ENCODE data around the gene EGF.

Gene EGF

DNA sequence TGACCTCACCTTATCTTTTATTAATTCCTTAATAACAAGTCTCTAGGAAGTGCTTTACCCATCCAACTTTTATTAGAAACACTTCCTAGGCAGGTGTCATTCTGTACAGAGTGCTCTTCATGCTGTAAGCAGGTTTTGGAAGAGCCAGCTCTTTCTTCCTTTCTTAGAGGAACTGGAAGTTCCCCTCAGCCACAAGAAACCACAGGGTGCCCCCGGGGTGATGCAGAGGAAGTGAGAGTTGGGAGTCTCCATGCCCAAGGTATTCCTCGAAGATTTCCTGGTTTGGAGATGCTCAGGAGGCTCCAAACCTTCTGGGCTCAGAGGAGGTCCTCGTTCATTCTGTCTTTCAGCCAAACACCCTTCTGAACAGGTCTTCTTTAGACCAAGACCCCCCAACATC is 83.8 kb downstream of the EGF start:
- no peak for DNase-seq (ENCODE audit: low read depth in 2 of 2)

DNA sequence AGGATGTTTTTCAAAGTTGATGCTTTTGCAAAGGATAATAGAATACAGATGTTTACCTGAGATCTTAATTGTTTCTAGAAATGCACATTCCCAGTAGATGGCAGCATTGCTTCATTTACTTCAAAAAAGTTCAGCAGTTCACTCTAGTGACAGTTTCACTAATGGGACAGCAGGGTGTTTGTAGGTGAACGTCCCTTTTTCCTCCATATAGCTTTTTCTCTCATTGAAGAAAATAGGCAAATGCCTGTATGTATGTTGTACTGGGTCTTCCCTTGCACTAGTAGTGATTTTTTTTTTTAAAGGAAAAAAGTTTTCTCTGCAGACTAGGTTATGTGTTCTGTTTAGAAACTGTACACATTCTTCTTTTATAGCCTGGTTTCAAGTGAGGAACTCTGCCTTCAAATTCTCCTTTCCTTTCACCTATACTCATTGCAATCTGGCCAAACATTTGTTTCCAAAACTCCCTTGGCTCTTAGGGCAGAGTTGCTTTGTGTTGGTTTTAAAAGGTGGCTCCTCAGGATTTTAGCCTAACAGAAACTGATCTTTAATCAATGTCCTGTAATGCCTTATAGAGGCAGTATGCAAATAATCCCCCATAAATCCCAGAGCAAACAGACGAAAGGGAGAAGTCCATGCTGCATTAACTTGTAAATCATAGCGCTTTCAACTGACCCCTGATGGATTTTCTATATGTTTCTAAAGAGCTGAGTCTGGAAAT is 86.3 kb downstream of the EGF start:
- DNase-seq (ENCODE audit: low read depth in 2 of 2): no peak

DNA sequence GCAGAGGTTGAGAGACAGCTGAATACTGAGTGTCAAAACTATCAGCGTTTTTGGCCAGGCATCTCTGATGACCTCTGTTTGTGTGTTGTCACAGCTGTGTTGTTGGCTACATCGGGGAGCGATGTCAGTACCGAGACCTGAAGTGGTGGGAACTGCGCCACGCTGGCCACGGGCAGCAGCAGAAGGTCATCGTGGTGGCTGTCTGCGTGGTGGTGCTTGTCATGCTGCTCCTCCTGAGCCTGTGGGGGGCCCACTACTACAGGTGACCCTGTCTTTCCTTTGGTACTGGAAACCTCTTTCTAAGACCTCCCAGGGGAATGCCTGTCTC is 86.9 kb downstream of the EGF start:
- no peak for DNase-seq (ENCODE audit: low read depth in 2 of 2)

DNA sequence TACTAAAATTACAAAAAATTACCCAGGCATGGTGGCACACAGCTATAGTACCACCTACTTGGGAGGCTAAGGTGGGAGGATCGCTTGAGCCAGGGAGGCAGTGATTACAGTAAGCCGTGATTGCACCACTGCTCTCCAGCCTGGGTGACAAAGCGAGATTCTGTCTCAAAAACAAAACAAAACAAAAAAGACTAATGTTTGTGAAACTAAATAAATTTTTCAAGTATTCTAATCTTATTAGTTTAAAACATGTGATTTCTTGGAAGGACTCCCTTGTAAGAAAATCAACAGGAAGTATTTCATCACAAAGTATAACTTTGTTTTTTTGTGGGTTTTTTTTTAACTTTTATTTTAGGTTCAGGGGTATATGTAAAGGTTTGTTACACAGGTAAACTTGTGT is 89.6 kb downstream of the EGF start:
- no peak for DNase-seq (ENCODE audit: low read depth in 2 of 2)

DNA sequence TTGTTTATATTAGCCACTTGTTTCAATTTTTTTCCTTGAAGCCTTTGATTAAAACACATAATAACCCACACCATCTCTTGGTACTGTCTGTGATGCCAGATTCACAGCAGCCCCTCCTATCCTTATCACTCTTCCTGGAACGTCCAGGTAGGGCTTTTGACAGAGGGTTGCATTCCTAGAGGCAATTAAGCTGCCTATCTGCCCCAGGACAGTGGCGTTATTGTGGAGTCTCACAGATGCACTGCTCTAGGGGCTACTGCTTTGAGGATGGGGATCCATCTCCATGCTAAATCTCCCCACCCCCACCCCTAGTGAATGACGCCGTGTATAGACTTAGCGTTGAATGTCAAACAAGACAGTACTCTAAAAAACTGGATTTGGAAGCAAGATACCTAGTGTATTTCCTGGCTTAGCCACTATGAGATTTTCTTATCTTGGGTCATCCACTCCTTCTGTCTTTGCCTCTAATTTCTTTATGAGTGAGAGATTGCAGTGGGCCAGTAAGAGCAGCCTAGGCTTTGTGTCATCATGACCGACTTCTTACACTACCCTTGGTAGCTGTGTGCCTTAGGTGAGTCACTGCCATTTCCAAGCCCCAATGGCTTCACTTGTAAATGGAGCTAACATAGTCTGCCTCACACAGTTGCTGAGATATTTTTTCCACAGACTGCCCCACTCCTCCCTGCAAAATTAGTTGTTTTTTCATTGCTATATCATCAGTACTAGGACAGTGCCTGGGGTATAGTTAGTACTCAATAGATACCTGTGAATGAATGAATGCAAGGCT is 90.9 kb downstream of the EGF start:
- no peak for DNase-seq (ENCODE audit: low read depth in 2 of 2)

DNA sequence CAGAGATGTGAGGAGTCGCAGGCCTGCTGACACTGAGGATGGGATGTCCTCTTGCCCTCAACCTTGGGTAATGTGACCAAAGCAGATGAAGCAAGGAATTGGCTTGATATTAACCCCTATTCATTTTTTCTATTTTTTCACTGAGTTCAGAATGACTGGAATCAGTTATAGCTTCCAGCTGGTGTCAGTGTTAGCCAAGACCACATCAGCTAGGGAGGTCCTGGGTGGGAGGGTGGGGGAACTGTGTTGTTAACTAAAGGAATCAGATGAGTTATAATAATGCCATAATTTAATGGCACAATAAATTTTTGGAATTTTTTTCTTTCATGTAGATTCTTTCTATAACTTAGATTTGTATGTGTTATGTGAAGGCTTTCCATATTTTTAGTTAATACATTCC is 91.9 kb downstream of the EGF start:
- DNase-seq (ENCODE audit: low read depth in 2 of 2): no peak

DNA sequence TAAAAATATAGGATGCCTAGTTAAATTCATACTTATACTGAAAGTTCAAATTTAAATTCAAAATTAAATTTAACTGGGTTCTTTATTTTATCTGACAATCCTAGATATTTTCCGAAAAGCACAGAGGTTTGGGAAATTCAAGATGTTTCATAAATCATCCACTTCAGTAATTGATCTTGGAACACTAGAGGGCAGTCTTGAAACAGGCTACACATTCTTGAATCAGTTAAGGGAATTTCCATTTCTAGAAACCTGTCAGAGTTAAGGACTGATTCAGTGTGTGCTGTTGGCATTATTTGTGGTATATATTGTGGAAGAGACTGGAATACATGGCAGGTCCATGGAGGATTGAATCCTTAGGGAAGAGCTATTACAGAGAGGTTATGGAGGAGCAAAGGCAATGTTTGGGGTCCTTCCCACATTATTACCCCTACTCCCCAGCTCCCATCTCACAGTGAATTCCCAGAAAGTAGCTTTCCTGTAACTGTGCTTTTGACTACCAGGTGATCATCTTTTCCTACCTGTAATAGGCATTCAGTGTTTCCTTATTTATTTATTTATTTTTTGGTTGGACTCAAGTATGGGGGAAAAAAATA is 92.9 kb downstream of the EGF start:
- no peak for DNase-seq (ENCODE audit: low read depth in 2 of 2)

DNA sequence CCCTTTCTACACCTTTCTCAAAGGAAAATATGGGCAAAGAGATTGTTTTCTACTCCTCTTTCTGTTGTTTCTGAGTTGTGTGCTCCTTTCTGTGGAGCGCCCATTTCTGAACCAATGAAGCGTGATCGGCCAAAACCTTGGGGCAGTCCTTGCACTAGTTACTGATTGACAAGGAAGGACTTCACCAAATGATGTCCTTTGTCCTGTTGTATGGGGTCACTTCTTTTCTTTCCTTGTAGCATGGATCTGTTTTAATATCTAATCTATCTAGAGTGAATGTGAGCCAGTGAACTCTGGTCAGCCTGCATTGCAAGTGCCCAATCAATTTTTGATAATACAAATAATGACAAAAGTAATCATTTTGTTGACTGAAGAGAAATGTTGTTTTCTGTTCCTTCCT is 94.5 kb downstream of the EGF start:
- no peak for DNase-seq (ENCODE audit: low read depth in 2 of 2)

DNA sequence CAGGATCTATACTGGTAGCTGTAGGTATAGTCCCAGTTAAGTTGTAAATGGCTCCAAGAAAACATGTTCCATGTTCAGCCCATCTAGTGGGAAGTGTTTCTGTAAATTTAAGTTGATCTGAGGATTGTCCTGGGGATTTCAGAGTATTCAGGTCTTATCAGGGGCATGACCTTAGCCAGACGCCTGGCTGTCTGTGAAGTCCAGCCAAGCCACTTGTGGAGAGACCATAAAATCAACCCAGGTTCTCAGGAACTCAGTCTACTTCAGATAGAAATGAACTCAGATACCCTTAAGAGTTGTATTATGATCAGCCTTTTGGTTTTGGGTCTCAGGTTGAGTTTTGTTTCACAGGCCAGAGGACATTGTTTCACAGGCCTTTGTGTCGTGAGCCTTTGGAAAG is 95.9 kb downstream of the EGF start:
- DNase-seq (ENCODE audit: low read depth in 2 of 2): no peak

DNA sequence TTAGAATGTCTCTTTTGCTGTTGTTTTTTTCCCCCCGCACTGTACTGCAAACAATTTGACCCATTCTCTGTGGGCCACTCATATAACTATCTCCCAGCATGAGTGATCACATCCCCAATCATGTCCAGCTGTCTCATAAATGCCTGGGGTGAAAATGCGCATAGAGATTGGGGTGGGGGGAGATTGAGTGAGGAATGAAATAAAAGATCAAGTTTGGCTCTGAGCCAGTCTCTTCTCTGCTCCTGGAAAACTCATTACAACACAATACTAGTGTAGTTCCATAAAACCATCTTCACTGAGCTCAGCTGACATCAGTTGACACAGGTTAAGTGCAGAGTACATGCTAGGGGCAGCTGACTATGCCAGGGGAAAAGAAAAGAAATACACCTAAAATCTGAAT is 96.9 kb downstream of the EGF start:
- no peak for DNase-seq (ENCODE audit: low read depth in 2 of 2)

DNA sequence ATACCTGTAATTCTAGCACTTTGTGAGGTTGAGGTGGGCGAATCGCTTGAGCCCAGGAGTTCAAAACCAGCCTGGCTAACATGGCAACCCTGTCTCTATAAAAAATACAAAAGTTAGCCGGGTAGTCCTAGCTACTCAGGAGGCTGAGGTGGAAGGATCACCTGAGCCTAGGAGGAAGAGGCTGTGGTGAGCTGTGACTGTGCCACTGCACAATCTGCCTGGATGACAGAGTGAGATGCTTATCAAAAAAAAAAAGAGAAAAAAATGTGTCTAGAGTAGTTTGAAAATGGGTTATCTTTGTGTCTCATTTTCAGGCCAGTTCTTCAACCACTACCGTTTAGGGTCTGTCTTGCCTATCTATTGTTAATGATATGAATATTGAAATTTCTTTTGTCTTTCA is 98.1 kb downstream of the EGF start:
- DNase-seq (ENCODE audit: low read depth in 2 of 2): no peak

DNA sequence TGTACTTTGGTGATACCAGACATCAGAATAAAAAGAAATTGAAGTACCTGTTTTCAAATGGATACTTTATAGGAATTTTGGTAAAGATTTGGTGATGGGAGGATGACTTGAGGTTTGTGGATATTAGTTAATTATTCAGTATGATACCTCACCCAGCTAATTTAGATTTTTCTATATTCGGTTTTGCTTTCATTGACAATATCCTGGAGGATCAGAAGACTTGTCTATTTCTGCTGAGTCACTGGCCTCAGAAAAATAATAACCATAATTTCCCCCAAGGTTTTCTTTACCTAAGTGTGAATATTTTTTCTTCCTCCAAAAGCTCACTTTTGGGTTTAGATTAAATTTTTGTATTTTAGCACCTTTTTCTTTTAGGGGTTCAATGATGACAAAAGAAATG is 100.2 kb downstream of the EGF start:
- no peak for DNase-seq (ENCODE audit: low read depth in 2 of 2)

DNA sequence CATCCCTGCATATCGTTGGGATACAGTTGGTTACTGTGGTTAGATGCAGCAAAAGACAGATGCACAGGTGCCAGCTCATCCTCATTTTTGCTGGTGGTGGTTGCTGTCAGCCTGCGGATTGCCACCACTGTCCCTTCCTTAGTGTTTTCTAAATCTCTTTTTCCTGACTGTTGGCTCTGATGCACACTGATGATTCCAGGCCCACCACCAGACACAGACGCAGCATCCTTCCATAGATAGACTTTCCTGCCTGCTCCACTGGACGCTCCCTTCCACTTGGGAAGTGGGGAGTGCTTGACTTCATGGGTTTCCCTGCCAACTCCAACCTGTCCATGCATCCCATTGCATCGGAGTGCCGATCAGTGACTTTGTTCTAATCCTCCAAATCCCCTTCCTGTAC is 101.5 kb downstream of the EGF start:
- no peak for DNase-seq (ENCODE audit: low read depth in 2 of 2)

DNA sequence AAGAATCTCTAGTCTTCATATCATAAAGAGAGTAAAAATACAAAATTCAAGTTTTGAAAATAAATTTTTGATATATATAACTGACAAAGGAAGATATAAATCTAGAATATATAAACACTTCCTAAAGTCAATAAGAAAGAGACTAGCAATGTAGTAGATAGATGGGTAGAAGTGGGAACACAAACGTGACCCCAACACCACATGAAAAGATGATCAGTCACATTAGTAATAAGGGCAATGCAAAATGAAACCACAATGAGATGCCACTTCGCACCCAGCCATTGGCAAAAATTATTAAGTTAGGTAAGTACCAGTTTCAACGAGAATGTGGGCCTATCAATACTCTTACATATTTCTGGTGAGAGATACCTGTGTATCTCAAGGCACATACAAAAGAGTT is 106.5 kb downstream of the EGF start:
- no peak for DNase-seq (ENCODE audit: low read depth in 2 of 2)

DNA sequence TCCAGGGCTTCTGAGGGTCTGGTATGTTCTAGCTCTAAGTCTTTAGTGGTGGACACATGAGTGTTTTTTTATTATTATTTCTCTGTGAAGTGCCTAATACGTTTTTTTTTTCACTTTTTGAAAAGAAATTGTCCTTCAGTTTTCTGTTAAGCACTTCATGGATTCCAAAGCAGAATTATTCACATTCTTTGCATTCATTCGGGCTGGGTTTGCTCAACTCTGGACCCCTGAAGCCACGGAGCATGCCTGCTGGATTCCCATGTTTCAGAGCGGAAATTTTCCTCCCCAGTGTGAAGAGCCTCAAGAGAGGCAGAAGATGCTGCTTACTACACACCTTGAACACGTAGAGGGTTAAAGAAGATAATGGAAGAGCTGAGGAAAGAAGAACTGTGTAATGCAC is 107.5 kb downstream of the EGF start:
- no peak for DNase-seq (ENCODE audit: low read depth in 2 of 2)

DNA sequence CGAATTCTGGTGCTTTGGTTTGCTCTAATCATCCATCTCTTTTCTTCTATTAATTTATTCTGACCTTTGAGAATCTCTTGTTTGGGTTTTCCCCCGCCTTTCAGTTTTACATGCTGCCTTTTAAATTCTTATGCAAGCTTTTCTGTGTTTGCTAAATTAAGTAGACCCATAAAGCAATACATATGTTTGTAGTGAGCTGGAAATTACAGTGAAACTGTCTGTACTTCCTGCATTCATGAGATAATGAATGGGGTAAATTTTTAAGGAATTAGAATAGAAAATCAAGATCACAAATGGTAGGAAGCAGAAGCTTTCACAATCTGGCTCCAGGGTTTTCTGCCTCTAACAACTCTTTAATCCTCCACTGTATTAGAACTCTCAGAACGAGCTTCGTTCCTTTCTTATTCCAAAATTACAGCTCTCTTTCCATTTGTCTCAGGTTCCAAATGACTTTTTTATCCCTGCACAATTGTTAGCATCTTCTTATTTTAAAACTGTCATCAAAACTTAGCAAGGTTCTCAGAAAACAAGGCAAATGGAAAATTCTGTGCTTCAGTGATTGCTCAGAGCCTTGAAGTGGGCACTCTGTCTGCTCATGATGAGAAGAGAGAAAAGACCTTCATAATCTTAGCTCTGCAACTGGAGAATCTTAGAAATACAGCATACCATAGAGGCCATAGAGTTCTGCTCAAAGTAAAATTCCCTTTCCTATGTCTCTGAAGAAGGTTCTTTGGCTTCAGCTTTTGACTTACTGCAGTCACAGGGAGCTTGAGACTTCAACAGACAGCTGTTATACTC is 108.2 kb downstream of the EGF start:
- no peak for DNase-seq (ENCODE audit: low read depth in 2 of 2)

DNA sequence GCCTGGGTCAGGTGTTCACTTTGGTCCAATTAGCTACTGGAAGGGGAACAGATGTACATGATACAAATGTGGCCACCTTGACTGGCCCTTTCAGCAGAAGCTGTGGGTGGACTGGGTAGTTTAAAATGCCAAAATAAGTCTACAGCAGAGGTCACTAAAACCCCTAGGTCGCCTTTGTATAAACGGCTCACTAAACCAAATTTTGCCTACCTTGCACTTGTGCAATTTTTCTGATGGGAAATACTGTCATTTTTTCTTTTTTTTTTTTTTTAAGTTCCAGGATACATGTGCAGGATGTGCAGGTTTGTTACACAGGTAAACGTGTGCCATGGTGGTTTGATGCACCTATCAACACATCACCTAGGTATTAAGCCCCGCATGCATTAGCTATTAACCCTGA is 109.8 kb downstream of the EGF start:
- no peak for DNase-seq (ENCODE audit: low read depth in 2 of 2)

DNA sequence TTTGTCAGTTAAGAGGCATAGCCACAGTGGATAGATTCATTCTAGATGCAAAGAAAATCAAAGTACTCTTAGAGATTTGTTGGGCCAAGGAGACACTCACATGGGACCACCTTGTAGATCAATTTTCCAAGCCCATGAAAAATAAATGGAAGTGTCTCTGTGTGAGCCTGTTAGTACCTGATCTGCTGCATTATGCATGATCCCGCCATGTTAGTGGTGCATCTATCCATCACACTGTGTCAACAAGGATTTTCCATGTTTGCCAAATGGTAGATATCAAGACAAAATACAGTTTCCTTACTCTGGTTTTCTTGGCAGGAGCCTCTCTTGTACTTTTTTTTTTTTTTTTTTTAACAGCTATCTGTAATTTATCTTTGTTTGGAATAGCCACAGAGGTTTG is 112.4 kb downstream of the EGF start:
- no peak for DNase-seq (ENCODE audit: low read depth in 2 of 2)

DNA sequence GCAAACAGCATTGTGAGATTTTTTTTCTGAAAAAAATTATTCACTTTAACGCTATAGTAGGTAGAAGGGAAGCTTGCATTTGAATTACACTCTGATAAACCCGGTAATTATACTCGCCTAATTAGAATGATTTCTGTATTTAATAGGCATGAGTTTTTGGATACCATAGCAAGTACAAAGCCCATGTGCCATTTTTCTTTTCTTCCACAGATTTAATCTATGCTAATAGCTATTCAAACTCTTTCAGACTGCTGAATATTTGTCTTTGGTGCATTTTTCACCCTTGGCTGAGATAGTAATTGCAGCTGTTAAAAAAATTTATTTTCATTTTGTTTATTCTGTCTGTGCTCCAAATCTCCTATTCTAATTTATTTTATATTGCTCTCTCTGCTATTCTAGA is 113.0 kb downstream of the EGF start:
- no peak for DNase-seq (ENCODE audit: low read depth in 2 of 2)

DNA sequence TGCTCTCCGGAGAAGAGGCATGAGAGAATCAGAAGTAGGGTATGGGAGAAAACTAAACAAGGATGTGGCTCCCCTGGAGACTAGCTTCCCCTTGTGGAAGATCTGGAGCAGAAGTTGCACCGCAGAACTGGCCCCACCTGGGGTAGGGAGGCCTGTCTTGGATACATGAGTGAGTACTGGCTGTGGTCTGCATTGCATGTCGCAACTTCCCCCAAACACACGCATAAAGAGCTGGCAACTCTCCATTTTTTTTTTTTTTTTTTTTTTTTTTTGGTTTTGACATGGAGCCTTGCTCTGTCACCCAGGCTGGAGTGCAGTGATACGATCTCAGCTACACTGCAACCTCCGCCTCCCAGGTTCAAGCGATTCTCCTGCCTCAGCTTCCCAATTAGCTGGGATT is 119.9 kb downstream of the EGF start:
- DNase-seq (ENCODE audit: low read depth in 2 of 2): no peak

DNA sequence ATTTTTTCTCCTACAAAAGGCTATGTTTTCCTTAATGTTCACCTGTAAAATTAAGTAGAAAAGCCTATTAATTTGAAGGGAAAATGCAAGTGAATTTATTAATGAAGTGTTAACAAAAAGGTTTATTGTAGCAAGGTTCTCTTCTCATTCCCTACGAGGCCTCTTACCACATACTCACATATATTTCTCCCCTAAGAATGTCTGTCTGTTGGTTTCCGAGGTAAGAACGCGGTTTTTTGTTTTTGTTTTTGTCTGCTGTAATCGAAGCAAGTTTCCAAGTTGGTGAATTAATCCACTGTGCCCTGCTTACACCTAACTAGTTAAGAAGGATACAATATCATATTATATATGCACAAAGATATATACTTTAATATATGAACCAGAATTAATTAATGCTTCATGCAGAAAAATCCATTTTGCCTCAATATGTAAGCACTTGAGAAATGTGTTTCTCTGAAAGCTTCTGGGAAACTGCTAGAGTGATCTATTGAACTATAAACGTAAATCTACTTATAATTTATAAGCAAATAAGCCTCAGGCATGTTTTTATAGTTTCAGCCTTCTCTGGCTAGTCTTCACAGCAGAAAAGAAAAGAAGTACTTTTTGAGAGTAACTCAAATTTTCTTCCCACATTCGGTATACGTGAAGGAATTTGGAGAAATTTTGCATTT is 120.8 kb downstream of the EGF start:
- DNase-seq (ENCODE audit: low read depth in 2 of 2): no peak

DNA sequence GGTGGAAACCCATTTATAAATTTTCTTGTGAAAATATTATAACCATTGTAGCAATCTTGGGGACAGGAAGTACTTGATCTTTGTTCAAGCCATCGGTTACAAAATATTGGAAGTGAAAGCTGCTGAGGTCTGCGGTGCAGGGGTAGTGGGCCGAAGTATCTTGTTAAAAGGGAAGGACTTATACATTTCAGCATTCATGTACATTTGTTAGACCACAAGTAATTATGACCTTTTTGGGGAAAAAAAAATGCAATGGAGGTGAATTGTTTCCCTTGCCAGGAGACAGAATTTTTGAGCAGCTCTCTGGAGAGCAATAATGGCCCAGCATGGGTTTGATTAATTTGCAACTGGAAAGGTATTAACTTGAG is 121.3 kb downstream of the EGF start:
- no peak for DNase-seq (ENCODE audit: low read depth in 2 of 2)

All from stimulated activated CD4-positive, alpha-beta T cell treated with anti-CD3 and anti-CD28 coated beads, Interleukin-1b, Interleukin-23, amount 100 ng/mL, for 1 hour (primary cell).